K562 (cell line): ENCODE measurements around the gene PTPN7. TPM values are rescaled to one million over a fixed set of nuclear protein-coding genes. Genes with fewer than 3 reads are reported as not detected.

Experiments used
- BDP1 ChIP-seq: IDR thresholded peaks from 3 replicates; pipeline ENCODE4 v1.6.1; 2011; ENCODE audit not compliant: insufficient read length, insufficient read depth
- CBFA2T2 ChIP-seq: fragments of 450-650 bp; conservative IDR thresholded peaks from 2 replicates; pipeline ENCODE4 v1.6.1; 2017; ENCODE audit warnings: mild to moderate bottlenecking
- CEBPB ChIP-seq: fragments of 450-650 bp; IDR thresholded peaks from 2 replicates; pipeline ENCODE4 v1.6.1; 2016; ENCODE audit warnings: missing genetic modification characterization, missing compliant biosample characterization
- CLOCK ChIP-seq: fragments of 250-450 bp; sonication (Bioruptor Pico); IDR thresholded peaks from 2 replicates; pipeline ENCODE4 v1.4.0; 2020; ENCODE audit warnings: mild to moderate bottlenecking, moderate library complexity, borderline replicate concordance
- CXXC5 ChIP-seq: fragments of 250-450 bp; sonication (Bioruptor Pico); IDR thresholded peaks from 2 replicates; pipeline ENCODE4 v1.8.0; 2022; ENCODE audit warnings: inconsistent platforms, mild to moderate bottlenecking, moderate library complexity
- FIP1L1 ChIP-seq: fragments of 200-400 bp; formaldehyde crosslinking; IDR thresholded peaks from 2 replicates; pipeline ENCODE4 v1.6.1; 2018; ENCODE audit warnings: mild to moderate bottlenecking, low read depth, low read length; ENCODE audit not compliant: poor library complexity, severe bottlenecking
- FOXP1 ChIP-seq: sonication (generic); formaldehyde crosslinking; IDR thresholded peaks from 2 replicates; pipeline ENCODE4 v1.8.0; 2022; ENCODE audit warnings: mild to moderate bottlenecking, missing genetic modification reagents
- GABPA ChIP-seq: fragments of 200-800 bp; sonication (Bioruptor generic); conservative IDR thresholded peaks from 2 replicates; pipeline ENCODE4 v1.6.1; 2016; ENCODE audit warnings: low read depth, missing genetic modification characterization, missing compliant biosample characterization
- GATAD2A ChIP-seq: fragments of 450-650 bp; IDR thresholded peaks from 2 replicates; pipeline ENCODE4 v1.6.1; 2017
- GTF2F1 ChIP-seq: IDR thresholded peaks from 2 replicates; pipeline ENCODE4 v1.6.1; 2011; ENCODE audit warnings: low read depth, low read length, improper control_type of control experiment
- HES1 ChIP-seq: fragments of 450-650 bp; IDR thresholded peaks from 2 replicates; pipeline ENCODE4 v1.6.1; 2016; ENCODE audit warnings: low read depth, mild to moderate bottlenecking, moderate library complexity
- MIER1 ChIP-seq: fragments of 450-650 bp; IDR thresholded peaks from 2 replicates; pipeline ENCODE4 v1.6.1; 2016; ENCODE audit warnings: antibody characterized with exemption, mild to moderate bottlenecking, low read depth
- MYNN ChIP-seq, 2 experiments: sonication (generic); formaldehyde crosslinking in 1 of 2; IDR thresholded peaks; 2 replicates each; pipeline versions ENCODE4 v1.5.0 to v1.6.1; 2016 to 2020; ENCODE audit warnings: antibody characterized with exemption in 1 of 2, missing genetic modification reagents in 1 of 2
- NFYB ChIP-seq: IDR thresholded peaks from 2 replicates; pipeline ENCODE4 v1.6.1; 2011; ENCODE audit warnings: mild to moderate bottlenecking, moderate library complexity; ENCODE audit not compliant: insufficient read length; ENCODE audit errors: extremely low read depth
- NR2C1 ChIP-seq, 2 experiments: fragments of 450-650 bp; IDR thresholded peaks; 2 replicates each; pipeline ENCODE4 v1.6.1; 2017; ENCODE audit warnings: mild to moderate bottlenecking in 2 of 2, antibody characterized with exemption in 1 of 2, inconsistent platforms in 1 of 2, missing compliant biosample characterization in 1 of 2, missing genetic modification characterization in 1 of 2
- NRF1 ChIP-seq, 2 experiments: fragments of 450-650 bp; IDR thresholded peaks in 1 of 2; conservative IDR thresholded peaks in 1 of 2; 2 replicates each; pipeline ENCODE4 v1.6.1; 2014; ENCODE audit warnings: mild to moderate bottlenecking in 2 of 2
- POLR2H ChIP-seq: IDR thresholded peaks from 2 replicates; pipeline ENCODE4 v1.6.1; 2016; ENCODE audit warnings: missing genetic modification characterization, low read depth, mild to moderate bottlenecking, control low read depth, missing compliant biosample characterization, moderate library complexity
- SAP30 ChIP-seq: fragments of 200-600 bp; sonication (generic); IDR thresholded peaks from 2 replicates; pipeline ENCODE4 v1.6.1; 2012; ENCODE audit warnings: borderline replicate concordance, low read depth, mild to moderate bottlenecking, moderate library complexity, low read length, control low read depth, inconsistent platforms; ENCODE audit not compliant: insufficient read depth, poor library complexity, severe bottlenecking
- SETDB1 ChIP-seq: IDR thresholded peaks from one replicate; pipeline ENCODE4 v1.6.1; 2012; ENCODE audit warnings: low read length, control low read depth, inconsistent platforms
- U2AF2 ChIP-seq: fragments of 200-400 bp; formaldehyde crosslinking; optimal IDR thresholded peaks from 2 replicates; pipeline ENCODE3; 2017; ENCODE audit warnings: low read depth, mild to moderate bottlenecking, low read length
- WHSC1 ChIP-seq: IDR thresholded peaks from one replicate; pipeline ENCODE4 v1.6.1; 2012; ENCODE audit warnings: low read length, control low read depth, inconsistent platforms
- ZKSCAN1 ChIP-seq: fragments of 150-350 bp; IDR thresholded peaks from 2 replicates; pipeline ENCODE4 v1.6.1; 2016; ENCODE audit warnings: low read depth, low read length
- ZNF282 ChIP-seq: sonication (generic); formaldehyde crosslinking; IDR thresholded peaks from 2 replicates; pipeline ENCODE4 v1.8.1; 2023; ENCODE audit warnings: missing genetic modification reagents
- ZNF77 ChIP-seq: fragments of 250-450 bp; sonication (Bioruptor Pico); IDR thresholded peaks from 2 replicates; pipeline ENCODE4 v1.5.0; 2020
- polyA plus RNA-seq, 8 experiments: library from polyadenylated mRNA; depleted of rRNA in 4 of 8; stranded (reverse) in 5 of 8; unstranded in 3 of 8; fragments of >200 nt; fragmentation: Nextera tagmentation in 2 of 8; fragmentation: Illumina TruSeq in 1 of 8; extraction: Ambion mirVana in 2 of 8; extraction: Trizol in 1 of 8; gene quantifications; 2 replicates each; pipeline versions ENCODE4 v1.2.1 to v1.2.3, GENCODE V29; 2011 to 2014; ENCODE audit warnings: inconsistent platforms in 1 of 8, missing spikeins in 1 of 8
- total RNA-seq, 7 experiments: library from RNA; depleted of rRNA in 6 of 7; stranded (reverse); fragments of >200 nt in 6 of 7; fragmentation: Illumina TruSeq in 2 of 7; extraction: Trizol in 2 of 7; gene quantifications; 2 replicates each; pipeline versions ENCODE4 v1.2.1 to v1.2.3, GENCODE V29; 2011 to 2021; ENCODE audit warnings: low replicate concordance in 1 of 7
- TF ChIP-seq, protein P1 (sequence below): fragments of 250-450 bp; sonication (Bioruptor Pico); IDR thresholded peaks from 2 replicates; pipeline ENCODE4 v1.5.0; 2021

PTPN7 gene
- total and polyA plus RNA-seq, 9 of the 15 experiments (the other 6 are each of a cell fraction or from before 2014, with no cell fraction given), result 18.7 to 144 (median 120) TPM

DNA sequence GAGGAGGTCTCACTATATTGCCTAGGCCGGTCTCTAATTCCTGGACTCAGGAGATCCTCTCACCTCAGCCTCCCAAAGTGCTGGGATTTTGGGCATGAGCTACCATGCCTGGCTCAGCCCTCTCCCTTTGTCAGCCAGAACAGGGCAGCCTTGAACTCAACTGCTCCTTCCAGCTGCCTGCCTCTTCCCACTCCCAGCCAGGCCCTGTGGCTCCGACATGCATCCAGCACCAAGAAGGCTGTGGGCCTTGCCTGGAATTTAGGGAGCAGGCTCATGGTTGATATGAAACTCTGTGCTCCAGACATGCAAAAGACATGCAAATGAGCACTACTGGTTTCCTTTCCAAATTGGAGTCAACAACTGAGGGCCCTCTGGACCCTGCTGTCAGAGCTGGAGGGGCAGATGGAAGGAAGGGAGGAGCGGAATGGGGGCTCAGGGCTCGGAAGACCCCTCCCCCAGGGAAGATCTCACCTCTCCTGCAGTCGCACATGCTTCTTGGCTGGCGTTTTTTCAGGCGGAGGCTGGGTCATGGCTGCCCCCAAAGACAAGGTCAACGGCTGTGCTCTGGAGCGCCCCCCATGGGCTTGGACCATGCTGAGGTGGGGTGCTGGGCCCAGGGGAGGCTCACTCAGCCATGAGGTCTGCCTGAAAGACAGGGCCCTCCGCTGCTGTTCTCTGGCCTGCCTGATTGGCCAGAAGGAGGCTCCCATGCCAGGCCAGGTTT lies 1.4 kb downstream of the PTPN7 start (continued):
- TF ChIP-seq U2AF2 (no peak), SAP30 (no peak), BDP1 (no peak), POLR2H (tag) (no peak), WHSC1 (peak; percentile 45), GTF2F1 (peak; percentile 71; the same call in 1 of the 2 replicates), CLOCK (CRISPR knock-in tag) (no peak), CXXC5 (CRISPR knock-in tag) (peak; percentile 53; the same call in 1 of the 2 replicates), GATAD2A (0 out of 2 replicates have a peak, but pooled peaks have one; percentile 67), NRF1 (conservative IDR thresholded peaks at IDR 0.05 in 1 of 2, IDR thresholded peaks at IDR 0.05 in 1 of 2) (peak; percentile 7 to 56; a peak in 3 of 4 replicates), NFYB (peak; percentile 28), CBFA2T2 (no peak), HES1 (no peak), ZNF77 (no peak), GABPA (tag) (no peak), SETDB1 (no peak), NR2C1 (IDR thresholded peaks at IDR 0.05) (peak; percentile 77; the same call in 1 of the 2 replicates), NR2C1 (tag; IDR thresholded peaks at IDR 0.05) (peak; percentile 86), MIER1 (no peak), ZNF282 (no peak), ZKSCAN1 (no peak), FOXP1 (CRISPR knock-in tag) (no peak; the same call in none of the 2 replicates), FIP1L1 (no peak), CEBPB (tag) (no peak), MYNN (IDR thresholded peaks at IDR 0.05) (peak; percentile 49; the same call in 1 of the 2 replicates), MYNN (CRISPR knock-in tag; IDR thresholded peaks at IDR 0.05) (no peak)
- TF ChIP-seq, protein P1, sequence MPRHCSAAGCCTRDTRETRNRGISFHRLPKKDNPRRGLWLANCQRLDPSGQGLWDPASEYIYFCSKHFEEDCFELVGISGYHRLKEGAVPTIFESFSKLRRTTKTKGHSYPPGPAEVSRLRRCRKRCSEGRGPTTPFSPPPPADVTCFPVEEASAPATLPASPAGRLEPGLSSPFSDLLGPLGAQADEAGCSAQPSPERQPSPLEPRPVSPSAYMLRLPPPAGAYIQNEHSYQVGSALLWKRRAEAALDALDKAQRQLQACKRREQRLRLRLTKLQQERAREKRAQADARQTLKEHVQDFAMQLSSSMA (CRISPR knock-in tag), result no peak
